ENCODE data around the gene STOX2.

- TF ChIP-seq SP1 (IDR thresholded peaks at IDR 0.05) = no peak
- no peak for TF ChIP-seq FOXK2 (IDR thresholded peaks at IDR 0.05)
- no peak for TF ChIP-seq FOXM1 (IDR thresholded peaks at IDR 0.05; ENCODE audit: borderline replicate concordance)
- TF ChIP-seq FOXA1 (IDR thresholded peaks at IDR 0.05) = no peak
- TF ChIP-seq ZNF384 (IDR thresholded peaks at IDR 0.05) = no peak
- TF ChIP-seq PKNOX1 (IDR thresholded peaks at IDR 0.05) = no peak
- TF ChIP-seq BHLHE40 (IDR thresholded peaks at IDR 0.05; ENCODE audit: borderline replicate concordance) = no peak
- no peak for TF ChIP-seq ARNT (IDR thresholded peaks at IDR 0.05)
- TF ChIP-seq L3MBTL2 (conservative IDR thresholded peaks at IDR 0.05) = no peak
- no peak for TF ChIP-seq CTBP1 (IDR thresholded peaks at IDR 0.05; ENCODE audit: borderline replicate concordance)
- TF ChIP-seq NFRKB (IDR thresholded peaks at IDR 0.05) = no peak
- TF ChIP-seq ELF4 (IDR thresholded peaks at IDR 0.05) = no peak
Measured at GRCh38 chr4:184062769-184063168, 157.7 kb downstream of the STOX2 start.

All from HEK293T (cell line).